ENCODE data around the gene CENPP.

DNA sequence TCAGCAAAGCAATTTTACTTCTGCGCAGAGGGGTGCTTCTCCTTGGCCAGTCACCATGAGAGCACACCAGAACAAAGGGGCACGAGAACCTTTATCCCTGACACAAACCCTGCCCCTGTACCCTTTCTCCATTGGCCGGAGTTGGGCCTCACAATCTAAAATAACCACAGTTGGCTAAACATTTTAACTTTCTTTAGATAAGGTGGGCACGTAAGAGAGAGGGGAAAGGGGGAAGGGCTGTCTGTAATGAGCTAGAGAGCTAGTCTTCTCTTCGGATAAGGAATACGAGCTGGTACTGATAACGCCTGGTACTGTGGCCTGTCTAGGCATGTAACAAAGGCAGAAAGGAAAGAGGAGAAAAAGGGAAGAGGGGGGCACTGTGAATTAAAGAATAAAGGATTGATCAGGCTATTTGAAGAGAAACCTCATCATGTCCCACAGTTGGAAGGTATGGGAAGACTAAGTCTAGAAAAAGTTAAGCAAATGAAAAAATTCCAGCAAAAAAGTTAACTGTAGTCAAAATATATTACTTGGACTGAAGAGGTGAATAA lies 30.4 kb upstream of the CENPP start:
- TF ChIP-seq CTCF (IDR thresholded peaks at IDR 0.05; ENCODE audit: low read length) = no peak
- no peak for TF ChIP-seq EZH2 (IDR thresholded peaks at IDR 0.05; ENCODE audit: borderline replicate concordance, low read length)

Measured in OCI-LY1 (cell line).